Upper lobe of left lung (tissue), 4 donors: ENCODE data around the gene DUSP23.

Experiments
- CTCF ChIP-seq, 6 experiments: fragments of 450-650 bp in 4 of 6; fragments of 200-600 bp in 2 of 6; sonication (generic) in 2 of 6; IDR thresholded peaks; one replicate each; pipeline ENCODE4 v1.5.1; 2016 to 2019; ENCODE audit warnings: antibody characterized with exemption in 6 of 6
- EP300 ChIP-seq, 4 donors: sonication (generic); formaldehyde crosslinking; IDR thresholded peaks; one replicate each; pipeline ENCODE4 v1.5.1; 2017; ENCODE audit warnings: antibody characterized with exemption in 4 of 4, control low read depth in 2 of 4
- POLR2A ChIP-seq, 4 donors: fragments of 450-650 bp; IDR thresholded peaks; one replicate each; pipeline ENCODE4 v1.5.1; 2016 to 2017; ENCODE audit warnings: antibody characterized with exemption in 4 of 4, mild to moderate bottlenecking in 2 of 4

GRCh38 chr1:159815926-159816325, 35.2 kb downstream of the DUSP23 start:
- TF ChIP-seq CTCF (IDR thresholded peaks at IDR 0.05) = no peak
- TF ChIP-seq EP300 (IDR thresholded peaks at IDR 0.05) = no peak
- no peak for TF ChIP-seq POLR2A (IDR thresholded peaks at IDR 0.05)
